SKM-1 treated with dmso at 0.1 percent for 144 hours (cell line): ENCODE data around the gene PTPRE.

ENCODE experiments used
- DNase-seq: peaks from one replicate; lab custom pipeline; 2025; ENCODE audit not compliant: unreplicated experiment; lab: John Stamatoyannopoulos, UW

Gene PTPRE

DNA sequence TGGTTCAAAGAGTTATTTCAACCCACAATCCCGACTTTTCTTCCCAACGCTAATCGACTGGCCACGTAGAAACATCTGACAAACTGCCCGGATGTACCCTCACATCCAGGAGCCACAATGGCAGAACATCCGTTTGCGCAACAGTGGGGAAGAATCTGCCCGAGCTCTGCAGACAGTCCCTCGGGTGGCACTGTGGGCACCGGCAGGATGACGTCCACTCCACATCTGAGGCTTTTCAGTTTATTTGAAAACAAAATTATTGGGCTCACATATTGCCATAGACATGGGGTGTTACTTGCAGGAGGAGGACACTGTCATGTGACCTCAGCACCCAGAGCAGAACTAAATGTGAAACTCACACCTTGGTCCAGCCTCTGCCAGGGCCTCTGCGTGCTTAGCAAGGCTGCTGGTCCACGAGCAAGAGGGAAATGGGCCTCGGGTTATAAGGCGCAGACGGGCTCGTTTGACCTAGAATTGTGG, 135.3 kb downstream of the PTPRE start:
- DNase-seq = no peak

DNA sequence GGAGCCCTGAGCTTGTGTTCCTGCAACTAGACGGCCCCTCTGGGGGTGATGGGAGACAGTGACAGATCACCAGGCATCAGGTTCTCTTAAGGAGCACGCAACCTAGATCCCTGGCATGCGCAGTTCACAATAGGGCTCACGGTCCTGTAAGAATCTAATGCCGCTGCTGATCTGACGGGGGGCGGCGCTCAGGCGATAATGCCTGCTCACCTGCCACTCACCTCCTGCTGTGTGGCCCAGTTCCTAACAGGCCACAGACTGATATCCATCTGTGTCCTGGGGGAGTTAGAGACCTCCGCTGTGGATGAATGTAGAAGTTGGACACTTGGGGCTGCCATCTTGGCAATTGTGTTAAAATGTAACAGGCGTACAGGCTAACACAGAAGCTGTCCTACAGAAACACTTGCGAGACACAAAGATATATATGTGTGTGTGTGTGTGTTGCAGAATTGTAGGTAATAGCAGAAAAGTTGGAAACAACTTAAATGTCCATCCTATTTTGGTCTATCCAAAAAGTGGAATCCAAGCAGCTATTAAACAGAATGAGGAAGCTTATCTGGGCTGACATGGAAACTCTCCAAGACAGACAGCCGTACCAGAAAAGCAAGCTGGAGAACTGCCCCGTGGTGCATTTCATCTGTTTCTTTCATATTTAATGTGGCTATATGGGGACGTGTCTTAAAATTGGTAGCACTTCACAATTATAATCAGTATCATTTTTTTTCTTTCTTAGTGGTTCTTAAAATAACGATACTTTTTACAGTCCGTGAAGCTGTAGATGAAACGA, 136.5 kb downstream of the PTPRE start:
- DNase-seq = no peak

DNA sequence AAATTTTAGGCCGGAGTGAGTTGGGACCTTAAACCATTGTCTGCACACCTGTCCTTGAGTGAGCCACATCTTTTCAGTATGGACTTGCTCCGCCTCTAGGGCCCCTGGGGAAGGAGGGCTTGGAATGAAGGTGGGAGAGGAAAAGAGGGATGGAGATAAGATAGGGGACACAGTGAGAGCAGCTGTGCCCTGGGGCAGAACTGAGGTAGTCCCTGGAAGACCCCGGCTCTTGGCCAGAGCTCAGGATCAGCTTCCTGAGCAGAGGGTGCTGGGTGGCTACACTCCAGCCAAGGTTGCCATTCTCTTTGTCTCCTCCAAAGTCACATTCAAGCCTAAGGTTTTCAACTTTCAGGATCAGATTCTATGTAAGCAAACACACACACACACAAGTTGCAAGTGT, 137.3 kb downstream of the PTPRE start:
- DNase-seq = no peak

DNA sequence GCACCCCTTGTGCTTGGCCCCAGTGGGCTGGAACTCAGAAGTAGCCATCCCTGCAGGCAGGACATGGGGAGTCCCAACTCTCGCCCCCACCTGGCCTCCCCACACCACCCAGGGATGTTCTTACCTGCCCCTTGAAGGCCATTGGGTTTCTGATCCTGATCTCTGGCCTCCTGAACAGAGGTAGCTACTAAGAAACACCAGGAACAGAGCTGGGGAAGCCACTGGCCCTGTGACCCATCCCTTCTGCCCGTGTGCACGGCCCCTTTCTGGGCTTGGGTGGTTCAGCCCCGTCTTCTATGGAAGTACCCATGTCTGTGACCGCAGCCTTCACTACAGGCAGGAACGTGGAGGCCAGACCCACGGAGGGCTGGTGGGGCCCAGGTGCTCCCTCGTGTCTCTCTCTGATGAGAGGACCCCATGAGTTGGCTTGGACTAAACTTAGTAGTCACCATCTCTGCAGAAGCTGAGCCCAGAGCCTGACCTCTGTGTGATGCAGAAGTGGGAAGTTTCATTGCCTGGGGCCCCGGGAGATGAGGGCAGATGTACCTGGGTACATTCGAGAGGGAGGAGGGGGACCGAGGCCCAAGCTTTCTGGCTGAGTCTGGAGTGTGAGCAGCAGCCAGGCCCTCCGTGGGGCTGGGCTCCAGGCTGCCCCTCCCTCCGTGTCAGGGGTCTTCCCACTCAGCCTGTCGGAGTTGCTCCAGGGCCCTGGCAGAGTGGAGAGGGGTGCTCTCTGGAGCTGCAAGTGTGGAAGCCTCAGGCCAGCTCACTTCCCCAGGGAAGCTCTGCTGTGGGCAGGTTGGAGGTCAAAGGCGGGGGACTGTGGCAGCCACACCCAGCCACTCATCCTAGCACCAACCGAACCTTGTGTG, 138.3 kb downstream of the PTPRE start:
- DNase-seq = peak; percentile 29

DNA sequence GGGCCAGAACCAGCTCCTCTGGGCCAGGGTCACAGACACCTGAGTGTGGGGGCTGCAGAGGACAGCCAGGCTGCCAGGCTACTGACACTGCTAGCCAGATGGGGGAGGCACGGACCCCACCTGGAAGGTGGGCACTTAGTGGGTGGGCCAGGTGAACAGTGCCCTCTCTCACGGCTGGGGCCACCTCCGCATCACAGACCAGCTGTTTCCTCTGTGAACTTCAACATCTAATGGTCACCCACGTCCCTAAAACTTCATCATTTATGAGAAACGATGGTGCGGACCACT, 138.9 kb downstream of the PTPRE start:
- no peak for DNase-seq

DNA sequence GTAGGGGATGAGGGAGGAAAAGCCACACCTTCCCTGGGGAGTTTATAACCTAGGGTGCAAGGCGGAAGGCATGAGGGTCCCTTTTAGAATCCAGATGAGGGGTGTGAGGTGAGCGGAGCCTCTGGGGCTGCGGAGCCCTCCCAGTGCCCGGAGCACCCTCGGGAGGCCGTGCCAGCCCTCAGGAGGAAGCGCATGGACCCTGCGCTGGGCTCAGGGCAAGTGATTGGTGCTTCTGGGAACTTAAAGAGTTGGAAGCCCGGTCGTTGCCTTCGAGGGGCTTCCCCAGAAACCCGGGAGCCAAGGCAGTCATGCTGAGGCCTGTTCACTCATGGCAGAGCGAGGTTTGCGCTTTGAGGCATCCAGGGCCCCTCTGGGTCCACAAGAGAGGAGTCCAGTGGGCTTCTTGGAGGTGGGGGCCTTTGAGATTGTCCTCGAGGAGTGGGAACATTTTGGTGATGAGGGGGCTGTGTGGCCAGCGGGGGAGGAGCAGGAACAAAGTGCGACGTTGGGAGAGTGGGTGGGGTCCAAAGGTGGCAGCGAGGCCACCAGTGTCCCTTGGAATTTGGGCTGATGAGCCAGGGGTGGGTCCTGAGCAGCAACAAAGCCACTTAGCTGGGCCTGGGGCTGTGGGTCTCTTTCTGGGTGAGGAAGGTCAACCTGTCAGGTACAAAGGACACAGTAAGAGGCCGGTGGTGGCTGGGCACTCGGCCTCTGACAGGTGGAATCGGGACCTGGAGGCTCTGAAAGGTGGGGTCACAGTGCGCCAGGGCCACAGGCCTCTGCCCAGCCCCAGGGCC, 139.5 kb downstream of the PTPRE start:
- DNase-seq = no peak

DNA sequence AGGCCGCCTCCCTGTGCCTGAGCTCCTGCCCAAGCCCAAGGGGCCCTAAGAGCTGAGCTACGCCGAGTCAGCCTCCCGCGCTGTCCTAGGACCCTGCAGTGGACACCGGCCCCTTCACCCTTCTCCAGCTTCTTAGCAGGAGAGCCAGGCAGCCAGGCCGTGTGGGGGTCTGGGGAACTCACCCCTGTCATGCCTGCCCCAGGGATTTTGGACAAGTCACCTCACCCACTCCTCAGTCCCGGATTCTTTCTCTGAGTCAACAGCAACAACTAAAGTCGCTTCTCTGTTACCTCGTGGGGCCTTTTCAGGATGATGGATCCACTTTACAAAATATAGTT, 140.0 kb downstream of the PTPRE start:
- DNase-seq = no peak

DNA sequence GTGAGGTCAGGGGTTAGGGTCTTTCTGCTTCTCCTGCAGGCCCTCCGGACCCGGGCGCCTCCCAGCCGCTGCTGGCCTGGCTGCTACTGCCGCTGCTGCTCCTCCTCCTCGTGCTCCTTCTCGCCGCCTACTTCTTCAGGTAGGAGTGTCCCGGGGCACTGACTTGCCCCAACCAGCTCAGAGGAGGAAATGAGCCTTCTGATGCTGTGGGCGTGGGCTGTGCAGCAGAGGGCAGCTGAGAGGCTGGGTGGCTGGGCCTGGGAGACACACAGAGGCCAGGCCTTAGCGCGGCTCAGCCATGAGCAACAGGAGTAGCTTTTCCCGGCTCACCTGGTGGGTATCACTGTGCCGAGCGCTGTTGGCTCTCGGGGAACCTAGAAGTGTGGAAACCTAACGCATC, 140.4 kb downstream of the PTPRE start:
- DNase-seq = peak; percentile 87

DNA sequence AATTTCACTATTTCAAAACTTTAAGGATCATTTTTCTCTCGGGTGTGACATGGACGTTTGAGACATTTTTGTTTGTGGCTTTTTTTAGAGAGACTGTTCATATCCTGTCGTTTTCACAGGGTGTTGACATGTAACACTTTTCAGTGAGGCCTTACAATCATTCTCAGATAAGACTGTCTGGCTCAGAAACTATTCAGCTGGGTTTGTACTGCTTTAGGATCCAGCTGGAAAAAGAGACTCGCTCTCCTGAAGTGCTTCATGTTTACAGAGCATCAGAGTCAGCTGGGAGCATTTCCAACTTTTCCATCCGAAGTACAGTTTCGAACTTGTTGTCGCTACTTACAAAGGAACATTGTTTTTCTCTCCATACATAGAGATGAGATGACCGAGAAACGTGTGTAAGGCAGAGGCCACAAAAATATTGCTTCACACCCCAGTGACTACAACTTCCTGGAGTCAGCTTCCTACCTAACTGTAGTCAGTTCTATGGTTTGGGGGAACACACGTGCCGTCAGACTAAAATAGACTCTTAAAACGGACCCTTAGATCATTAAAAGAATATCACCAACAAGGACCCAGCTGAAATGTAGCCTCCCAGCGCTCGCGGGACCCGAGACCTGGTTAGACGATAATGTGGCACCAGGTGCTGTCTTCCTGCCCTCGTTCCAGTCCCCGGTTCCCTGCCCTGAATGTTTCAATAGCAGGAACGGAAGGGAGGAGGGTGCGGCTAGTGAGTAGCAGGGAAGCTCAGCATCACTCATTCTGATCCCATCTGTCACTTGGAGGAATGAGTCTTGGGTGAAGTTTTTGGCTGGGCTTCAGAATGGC, 141.3 kb downstream of the PTPRE start:
- peak; percentile 74 for DNase-seq

DNA sequence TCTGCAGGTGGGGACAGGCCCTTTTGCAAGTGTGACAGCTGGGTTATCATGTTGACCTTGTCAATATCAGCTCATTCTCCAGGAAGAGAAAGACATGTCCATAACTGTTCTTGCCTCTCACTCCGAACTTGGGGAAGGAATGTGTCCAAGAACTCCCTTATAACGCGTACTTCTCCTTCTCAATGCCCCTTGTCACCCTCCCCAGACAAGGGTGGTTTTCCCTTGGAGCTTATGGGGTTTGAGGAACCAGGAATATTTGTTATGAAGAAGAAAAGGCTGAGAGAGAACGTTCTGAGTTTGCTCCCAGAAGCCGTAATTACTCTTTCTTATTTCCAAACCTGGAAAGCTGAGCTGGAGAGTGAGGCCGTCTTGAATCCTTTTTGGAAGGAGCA, 141.9 kb downstream of the PTPRE start:
- no peak for DNase-seq

DNA sequence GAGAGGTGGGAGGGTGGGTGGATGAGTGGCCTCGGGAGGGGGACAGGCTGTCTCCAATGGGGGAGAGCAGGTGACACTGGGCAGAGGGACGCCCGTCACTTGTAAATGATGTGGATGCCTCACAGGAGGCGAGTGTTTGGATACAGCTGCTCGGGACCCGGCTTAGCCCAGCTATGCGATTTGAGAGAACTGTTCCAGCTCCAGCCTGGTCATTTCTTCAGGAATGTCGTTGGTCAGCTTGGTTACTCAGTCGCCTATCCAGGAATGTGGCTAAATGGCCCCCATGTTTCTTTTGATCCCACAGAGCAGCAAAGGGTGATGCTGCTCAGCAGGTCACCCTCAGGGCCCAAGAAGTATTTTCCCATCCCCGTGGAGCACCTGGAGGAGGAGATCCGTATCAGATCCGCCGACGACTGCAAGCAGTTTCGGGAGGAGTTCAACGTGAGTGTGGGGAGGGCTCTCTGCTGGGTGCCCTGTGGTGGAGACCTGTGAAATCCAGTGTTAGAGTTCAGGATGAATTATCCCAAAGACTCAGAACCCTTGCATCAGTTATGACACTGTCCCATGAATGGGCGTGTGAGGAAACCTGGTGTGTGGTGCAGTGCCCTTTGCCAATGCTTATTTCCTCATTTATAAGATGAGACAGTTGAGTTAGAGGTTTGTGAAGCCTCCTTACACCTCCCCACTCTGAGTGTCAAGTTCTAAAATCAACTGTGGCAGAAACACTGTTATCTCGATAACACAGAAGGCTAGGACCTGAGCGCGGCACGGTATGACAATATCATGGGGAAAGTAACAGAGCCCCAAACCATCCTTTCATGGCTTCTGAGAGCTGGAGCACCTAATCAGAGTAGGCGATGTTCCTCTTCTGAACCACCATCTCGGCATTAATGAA, 142.6 kb downstream of the PTPRE start:
- peak; percentile 24 for DNase-seq

DNA sequence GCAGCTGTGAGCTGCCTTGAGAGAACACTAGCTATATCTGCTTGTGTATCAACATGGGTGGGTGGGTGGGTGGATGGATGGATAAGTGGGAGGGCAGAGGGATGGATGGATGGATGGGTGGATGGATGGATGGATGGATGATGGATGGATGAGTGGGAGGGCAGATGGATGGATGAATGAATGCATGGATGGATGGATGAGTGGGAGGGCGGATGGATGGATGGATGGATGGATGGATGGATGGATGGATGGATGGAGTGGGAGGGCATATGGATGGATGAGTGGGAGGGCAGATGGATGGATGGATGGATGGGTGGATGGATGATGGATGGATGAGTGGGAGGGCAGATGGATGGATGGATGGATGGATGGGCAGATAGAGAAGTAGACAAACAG, 143.2 kb downstream of the PTPRE start:
- no peak for DNase-seq

DNA sequence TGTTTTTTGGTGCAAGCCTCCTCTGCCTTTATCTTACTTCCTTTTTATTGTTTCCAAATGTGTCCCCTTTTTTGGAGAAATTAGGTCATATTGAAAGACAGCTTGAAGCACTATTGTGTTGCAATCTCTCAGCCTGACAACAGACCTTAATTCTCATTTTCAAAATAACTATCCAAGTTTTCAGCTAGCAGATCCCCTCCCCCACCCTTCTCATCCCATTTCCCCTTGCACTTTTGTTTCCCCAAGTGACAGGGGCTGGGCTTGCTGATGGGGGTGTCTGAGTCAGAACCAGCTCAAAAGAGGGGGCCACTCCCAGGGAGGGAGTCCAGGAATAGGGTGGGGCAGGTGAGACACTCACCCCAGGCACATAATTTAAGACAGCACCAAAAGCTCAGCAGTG, 144.0 kb downstream of the PTPRE start:
- peak; percentile 88 for DNase-seq

DNA sequence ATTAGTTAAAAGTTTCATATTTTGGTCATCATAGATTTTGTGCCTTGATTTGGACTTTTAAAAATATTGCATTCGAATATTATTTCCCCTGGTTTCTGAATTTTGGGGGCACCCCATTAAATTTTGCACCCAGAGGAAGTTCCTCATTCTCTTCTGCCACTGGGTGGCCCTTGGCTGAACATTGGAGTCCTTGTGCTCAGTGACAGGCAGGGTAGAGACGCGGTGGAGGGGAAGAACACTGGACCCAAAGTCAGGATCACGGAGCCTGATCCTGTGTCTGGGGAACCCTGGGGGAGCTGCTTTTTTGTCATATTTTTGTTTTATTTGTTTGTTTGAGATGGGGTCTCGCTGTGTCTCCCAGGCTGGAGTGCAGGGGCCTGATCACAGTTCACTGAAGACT, 144.6 kb downstream of the PTPRE start:
- no peak for DNase-seq

DNA sequence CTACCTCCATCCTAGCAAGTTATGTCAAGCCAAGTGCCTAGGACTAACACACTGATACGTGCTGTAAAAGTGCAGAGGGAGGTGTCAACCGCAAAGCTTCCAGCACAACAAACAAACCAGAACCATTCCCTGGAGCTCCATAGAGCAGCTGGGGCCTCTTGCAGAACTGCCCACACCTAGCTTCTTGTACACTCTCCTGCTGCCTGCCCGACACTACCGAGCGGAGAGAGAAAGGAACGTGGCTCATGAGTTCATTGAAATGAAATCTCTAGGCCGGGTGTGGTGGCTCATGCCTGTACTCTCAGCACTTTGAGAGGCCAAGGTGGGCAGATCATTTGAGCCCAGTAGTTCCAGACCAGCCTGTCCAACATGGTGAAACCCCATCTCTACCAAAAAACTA, 145.8 kb downstream of the PTPRE start:
- no peak for DNase-seq

DNA sequence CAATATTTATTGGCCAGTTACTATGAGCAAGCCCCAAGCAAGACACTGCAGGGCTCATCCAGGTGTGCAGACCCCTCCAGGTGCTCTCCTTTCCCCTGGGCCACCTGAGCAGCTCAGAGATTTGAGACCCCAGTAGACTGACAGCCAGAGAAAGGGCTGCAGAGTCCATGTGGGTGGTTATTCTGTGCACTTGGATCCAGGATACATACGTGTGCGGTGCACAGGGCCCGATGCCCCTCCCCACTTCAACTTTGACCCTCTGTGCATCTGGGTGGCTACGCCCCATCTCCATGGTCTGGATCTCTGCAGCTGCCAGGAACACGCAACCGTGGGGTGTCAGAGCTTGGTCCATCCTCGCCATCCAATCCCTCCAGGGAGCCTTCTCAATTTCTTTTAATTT, 146.5 kb downstream of the PTPRE start:
- no peak for DNase-seq

DNA sequence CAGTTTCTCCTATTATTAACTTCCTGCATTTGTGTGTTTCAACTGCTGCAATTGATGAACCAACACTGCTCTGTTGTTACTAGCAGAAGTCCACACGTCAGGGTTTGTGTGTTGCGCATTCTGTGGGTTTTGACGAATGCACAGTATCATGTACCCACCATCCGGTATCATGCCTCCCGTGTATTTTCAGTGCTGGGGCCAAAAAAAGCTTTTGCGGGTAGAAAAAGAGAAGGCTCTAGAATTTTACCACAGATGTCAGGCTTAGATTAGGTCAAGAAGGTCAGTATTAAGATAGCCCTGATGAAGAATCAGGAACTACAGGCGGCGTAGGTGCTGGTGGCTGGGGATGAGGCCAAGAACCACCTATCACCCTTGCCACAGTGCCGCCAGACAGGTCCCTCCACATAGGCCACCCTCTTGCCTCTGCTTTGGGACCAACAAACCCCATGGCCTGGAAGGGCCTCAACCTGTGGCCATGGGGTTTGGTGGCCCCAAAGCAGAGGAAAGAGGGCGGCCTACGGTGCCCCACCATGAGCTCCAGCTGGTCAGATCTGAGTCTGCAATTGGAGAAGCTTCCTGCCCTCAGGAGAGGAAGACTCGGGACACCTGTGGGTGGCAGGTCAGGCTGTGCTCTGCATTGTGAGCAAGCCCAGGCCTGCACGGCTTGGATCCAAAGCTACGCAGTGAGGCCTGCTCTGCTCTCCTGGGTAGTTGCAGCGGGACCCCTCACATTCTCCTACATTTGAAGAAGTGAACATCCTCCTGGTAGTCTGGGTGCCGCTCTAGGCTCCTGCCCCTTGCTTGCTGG, 147.5 kb downstream of the PTPRE start:
- peak; percentile 86 for DNase-seq

DNA sequence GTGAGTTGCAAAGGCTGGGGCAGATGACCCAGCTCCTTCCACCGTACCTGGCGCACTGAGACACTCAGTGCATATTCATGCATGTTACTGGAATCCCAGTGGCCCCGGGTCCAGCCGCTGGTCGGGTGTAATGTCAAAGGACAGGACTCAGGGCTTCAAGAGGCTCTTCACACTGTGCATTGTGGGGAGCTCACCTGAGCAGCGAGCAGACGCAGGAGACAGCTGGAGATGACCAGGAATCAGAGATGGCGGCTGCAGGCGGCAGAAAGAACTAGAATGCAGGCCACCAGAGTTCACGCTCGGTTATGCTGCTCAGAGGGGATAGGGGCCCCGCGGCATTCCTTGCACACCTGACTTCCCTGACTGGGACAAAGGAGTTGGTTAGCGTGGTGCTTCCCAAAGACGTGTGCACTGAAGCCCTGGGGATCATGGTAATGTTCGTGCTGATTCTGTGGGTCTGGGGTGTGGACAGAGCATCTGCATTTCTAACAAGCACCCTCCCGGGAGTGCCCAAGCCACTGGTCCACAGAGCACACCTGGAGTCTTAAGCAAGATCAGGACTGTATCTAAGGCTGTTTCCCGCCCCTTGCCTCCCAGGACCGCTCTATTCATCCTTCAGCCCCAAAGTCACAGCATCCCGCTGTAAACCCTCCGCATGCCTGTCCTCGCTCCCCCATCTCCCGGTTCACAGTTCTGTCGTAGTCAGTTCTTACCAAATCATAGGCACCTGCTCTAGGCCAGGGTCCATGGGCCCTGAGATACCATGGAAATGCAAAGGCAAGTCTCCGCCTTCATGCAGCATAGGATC, 148.4 kb downstream of the PTPRE start:
- DNase-seq = no peak
